ENCODE results near the gene AOC2. TPM values are rescaled to one million over a fixed set of nuclear protein-coding genes. Genes with fewer than 3 reads are reported as not detected.

AOC2 gene
- total and polyA plus RNA-seq, 2 of the 8 experiments (the other 6 are each of a cell fraction or from before 2014, with no cell fraction given): 4.2 to 4.7 TPM

GRCh38 chr17:42889809-42890208 lies 45.4 kb downstream of the AOC2 start (continued):
- TF ChIP-seq CTCF (IDR thresholded peaks at IDR 0.05; ENCODE audit: control extremely low read depth in 1 of 3, insufficient read depth in 1 of 3, low read depth in 1 of 3, low read length in 3 of 3): no peak
- TF ChIP-seq EGR1 (IDR thresholded peaks at IDR 0.05; ENCODE audit: borderline replicate concordance, low read depth, low read length): no peak
- no peak for TF ChIP-seq CHD1 (IDR thresholded peaks at IDR 0.05; ENCODE audit: low read depth, low read length)
- no peak for TF ChIP-seq POLR2AphosphoS5 (IDR thresholded peaks at IDR 0.05; ENCODE audit: low read depth, low read length)
- no peak for TF ChIP-seq BACH1 (IDR thresholded peaks at IDR 0.05; ENCODE audit: low read length)
- TF ChIP-seq, protein P1, sequence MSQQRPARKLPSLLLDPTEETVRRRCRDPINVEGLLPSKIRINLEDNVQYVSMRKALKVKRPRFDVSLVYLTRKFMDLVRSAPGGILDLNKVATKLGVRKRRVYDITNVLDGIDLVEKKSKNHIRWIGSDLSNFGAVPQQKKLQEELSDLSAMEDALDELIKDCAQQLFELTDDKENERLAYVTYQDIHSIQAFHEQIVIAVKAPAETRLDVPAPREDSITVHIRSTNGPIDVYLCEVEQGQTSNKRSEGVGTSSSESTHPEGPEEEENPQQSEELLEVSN (IDR thresholded peaks at IDR 0.05): no peak
